GM12878 (cell line): ENCODE measurements around the gene BIVM. TPM values are rescaled to one million over a fixed set of nuclear protein-coding genes. Genes with fewer than 3 reads are reported as not detected.

Source experiments
- EZH2 ChIP-seq: IDR thresholded peaks from 2 replicates; pipeline ENCODE4 v1.6.1; 2012; ENCODE audit warnings: low read depth, mild to moderate bottlenecking, control low read depth, inconsistent platforms, low read length, borderline replicate concordance; ENCODE audit not compliant: control insufficient read depth
- FOXM1 ChIP-seq: IDR thresholded peaks from 2 replicates; pipeline ENCODE4 v1.6.1; 2012; ENCODE audit warnings: low read depth, mild to moderate bottlenecking, inconsistent platforms, low read length, moderate library complexity
- MAX ChIP-seq: IDR thresholded peaks from 2 replicates; pipeline ENCODE4 v1.6.1; 2012; ENCODE audit warnings: low read depth, low read length, improper control_type of control experiment
- NFXL1 ChIP-seq: fragments of 450-650 bp; IDR thresholded peaks from 2 replicates; pipeline ENCODE4 v1.6.1; 2017; ENCODE audit warnings: antibody characterized with exemption, mild to moderate bottlenecking, borderline replicate concordance
- POU2F2 ChIP-seq: IDR thresholded peaks from 3 replicates; pipeline ENCODE4 v1.6.1; 2011; ENCODE audit warnings: low read depth, mild to moderate bottlenecking, low read length, borderline replicate concordance
- RUNX3 ChIP-seq: IDR thresholded peaks from 2 replicates; pipeline ENCODE4 v1.6.1; 2012; ENCODE audit warnings: low read length, inconsistent platforms
- SIN3A ChIP-seq: IDR thresholded peaks from 2 replicates; pipeline ENCODE4 v1.6.1; 2012; ENCODE audit warnings: low read depth, low read length, improper control_type of control experiment
- TAF1 ChIP-seq: IDR thresholded peaks from 2 replicates; pipeline ENCODE4 v1.6.1; 2011; ENCODE audit warnings: mild to moderate bottlenecking, low read depth, low read length, borderline replicate concordance
- TCF3 ChIP-seq: IDR thresholded peaks from 2 replicates; pipeline ENCODE4 v1.6.1; 2012; ENCODE audit warnings: low read depth, mild to moderate bottlenecking, low read length, borderline replicate concordance; ENCODE audit not compliant: insufficient read depth
- ZBTB4 ChIP-seq: fragments of 450-650 bp; formaldehyde crosslinking; IDR thresholded peaks from 2 replicates; pipeline ENCODE4 v1.4.0; 2022; ENCODE audit warnings: mild to moderate bottlenecking, moderate library complexity
- ZNF384 ChIP-seq: IDR thresholded peaks from 2 replicates; pipeline ENCODE4 v1.6.1; 2012; ENCODE audit warnings: low read depth, mild to moderate bottlenecking, low read length, improper control_type of control experiment, borderline replicate concordance
- polyA plus RNA-seq, 11 experiments: library from polyadenylated mRNA; depleted of rRNA in 4 of 11; unstranded in 6 of 11; stranded (reverse) in 5 of 11; fragments of >200 nt; fragmentation: Nextera tagmentation in 4 of 11; fragmentation: Illumina TruSeq in 1 of 11; extraction: Ambion mirVana in 4 of 11; extraction: Trizol in 1 of 11; gene quantifications; 1 replicate in 1 of 11; 2 replicates in 10 of 11; pipeline versions ENCODE4 v1.2.1 to v1.2.3, GENCODE V29; 2011 to 2016; ENCODE audit warnings: inconsistent platforms in 2 of 11, missing spikeins in 2 of 11, low read depth in 1 of 11
- total RNA-seq, 4 experiments: library from RNA; depleted of rRNA in 3 of 4; stranded (reverse); fragments of >200 nt in 3 of 4; fragmentation: Illumina TruSeq in 1 of 4; extraction: Trizol in 1 of 4; gene quantifications; 2 replicates each; pipeline versions ENCODE4 v1.2.1 to v1.2.3, GENCODE V29; 2013 to 2021
- TF ChIP-seq, protein P1 (sequence below): fragments of 450-650 bp; conservative IDR thresholded peaks from 2 replicates; pipeline ENCODE4 v1.6.1; 2017; ENCODE audit warnings: mild to moderate bottlenecking, moderate library complexity
- TF ChIP-seq, protein P2 (sequence below): fragments of 450-650 bp; IDR thresholded peaks from 2 replicates; pipeline ENCODE4 v1.6.1; 2017; ENCODE audit warnings: low read depth, mild to moderate bottlenecking, moderate library complexity

The BIVM gene
- total and polyA plus RNA-seq, 10 of the 15 experiments (the other 5 are each of a cell fraction or from before 2014, with no cell fraction given): 3.4 to 20.1 (median 14.1) TPM

- TF ChIP-seq EZH2 (no peak), MAX (peak; percentile 81), TCF3 (peak; percentile 62; the same call in 1 of the 2 replicates), FOXM1 (no peak), ZBTB4 (CRISPR knock-in tag) (no peak), RUNX3 (no peak; the same call in 1 of the 2 replicates), TAF1 (peak; percentile 83; the same call in 1 of the 2 replicates), SIN3A (peak; percentile 54; the same call in 1 of the 2 replicates), POU2F2 (peak; percentile 60; the same call in 2 of the 3 replicates), NFXL1 (0 out of 2 replicates have a peak, but pooled peaks have one; percentile 8), ZNF384 (no peak)
- TF ChIP-seq, protein P1, sequence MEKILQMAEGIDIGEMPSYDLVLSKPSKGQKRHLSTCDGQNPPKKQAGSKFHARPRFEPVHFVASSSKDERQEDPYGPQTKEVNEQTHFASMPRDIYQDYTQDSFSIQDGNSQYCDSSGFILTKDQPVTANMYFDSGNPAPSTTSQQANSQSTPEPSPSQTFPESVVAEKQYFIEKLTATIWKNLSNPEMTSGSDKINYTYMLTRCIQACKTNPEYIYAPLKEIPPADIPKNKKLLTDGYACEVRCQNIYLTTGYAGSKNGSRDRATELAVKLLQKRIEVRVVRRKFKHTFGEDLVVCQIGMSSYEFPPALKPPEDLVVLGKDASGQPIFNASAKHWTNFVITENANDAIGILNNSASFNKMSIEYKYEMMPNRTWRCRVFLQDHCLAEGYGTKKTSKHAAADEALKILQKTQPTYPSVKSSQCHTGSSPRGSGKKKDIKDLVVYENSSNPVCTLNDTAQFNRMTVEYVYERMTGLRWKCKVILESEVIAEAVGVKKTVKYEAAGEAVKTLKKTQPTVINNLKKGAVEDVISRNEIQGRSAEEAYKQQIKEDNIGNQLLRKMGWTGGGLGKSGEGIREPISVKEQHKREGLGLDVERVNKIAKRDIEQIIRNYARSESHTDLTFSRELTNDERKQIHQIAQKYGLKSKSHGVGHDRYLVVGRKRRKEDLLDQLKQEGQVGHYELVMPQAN: peak; percentile 82
- TF ChIP-seq, protein P2, sequence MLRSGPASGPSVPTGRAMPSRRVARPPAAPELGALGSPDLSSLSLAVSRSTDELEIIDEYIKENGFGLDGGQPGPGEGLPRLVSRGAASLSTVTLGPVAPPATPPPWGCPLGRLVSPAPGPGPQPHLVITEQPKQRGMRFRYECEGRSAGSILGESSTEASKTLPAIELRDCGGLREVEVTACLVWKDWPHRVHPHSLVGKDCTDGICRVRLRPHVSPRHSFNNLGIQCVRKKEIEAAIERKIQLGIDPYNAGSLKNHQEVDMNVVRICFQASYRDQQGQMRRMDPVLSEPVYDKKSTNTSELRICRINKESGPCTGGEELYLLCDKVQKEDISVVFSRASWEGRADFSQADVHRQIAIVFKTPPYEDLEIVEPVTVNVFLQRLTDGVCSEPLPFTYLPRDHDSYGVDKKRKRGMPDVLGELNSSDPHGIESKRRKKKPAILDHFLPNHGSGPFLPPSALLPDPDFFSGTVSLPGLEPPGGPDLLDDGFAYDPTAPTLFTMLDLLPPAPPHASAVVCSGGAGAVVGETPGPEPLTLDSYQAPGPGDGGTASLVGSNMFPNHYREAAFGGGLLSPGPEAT: no peak
These were observed 25.3 kb upstream of the BIVM start, which contains the start of gene TEX30 (continued) for GRCh38 chr13:102773441-102774213.
